ENCODE results near the gene PPP4R4.

DNA sequence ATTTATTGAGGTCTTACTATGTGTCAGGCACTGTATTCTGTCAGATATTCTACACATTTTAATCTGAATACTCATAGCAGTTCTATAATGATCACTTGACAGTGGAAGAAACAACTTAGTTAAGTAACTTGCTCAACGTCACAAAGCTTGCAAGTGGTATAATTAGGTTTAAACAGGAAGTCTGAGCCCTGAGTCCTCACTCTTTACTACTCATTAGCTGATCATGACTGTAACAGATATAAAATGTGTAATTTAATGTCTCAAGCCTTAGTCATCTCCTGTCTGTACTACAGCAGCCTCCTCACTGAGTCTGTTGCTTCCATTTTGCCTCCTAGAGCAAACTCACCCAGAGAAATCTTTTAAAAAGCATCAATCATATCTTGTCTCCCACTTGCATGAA is 38.9 kb downstream of the PPP4R4 start:
- TF ChIP-seq, protein P1, sequence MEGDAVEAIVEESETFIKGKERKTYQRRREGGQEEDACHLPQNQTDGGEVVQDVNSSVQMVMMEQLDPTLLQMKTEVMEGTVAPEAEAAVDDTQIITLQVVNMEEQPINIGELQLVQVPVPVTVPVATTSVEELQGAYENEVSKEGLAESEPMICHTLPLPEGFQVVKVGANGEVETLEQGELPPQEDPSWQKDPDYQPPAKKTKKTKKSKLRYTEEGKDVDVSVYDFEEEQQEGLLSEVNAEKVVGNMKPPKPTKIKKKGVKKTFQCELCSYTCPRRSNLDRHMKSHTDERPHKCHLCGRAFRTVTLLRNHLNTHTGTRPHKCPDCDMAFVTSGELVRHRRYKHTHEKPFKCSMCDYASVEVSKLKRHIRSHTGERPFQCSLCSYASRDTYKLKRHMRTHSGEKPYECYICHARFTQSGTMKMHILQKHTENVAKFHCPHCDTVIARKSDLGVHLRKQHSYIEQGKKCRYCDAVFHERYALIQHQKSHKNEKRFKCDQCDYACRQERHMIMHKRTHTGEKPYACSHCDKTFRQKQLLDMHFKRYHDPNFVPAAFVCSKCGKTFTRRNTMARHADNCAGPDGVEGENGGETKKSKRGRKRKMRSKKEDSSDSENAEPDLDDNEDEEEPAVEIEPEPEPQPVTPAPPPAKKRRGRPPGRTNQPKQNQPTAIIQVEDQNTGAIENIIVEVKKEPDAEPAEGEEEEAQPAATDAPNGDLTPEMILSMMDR (conservative IDR thresholded peaks at IDR 0.05) = no peak
- no peak for TF ChIP-seq EZH2 (IDR thresholded peaks at IDR 0.05; ENCODE audit: low read depth)

Measured in PC-9 (cell line).